Activated CD4-positive, alpha-beta T cell treated with anti-CD3 and anti-CD28 coated beads for 36 hours (primary cell): ENCODE results near the gene HOXD10. TPM values are rescaled to one million over a fixed set of nuclear protein-coding genes. Genes with fewer than 3 reads are reported as not detected.

Experiments
- ATAC-seq: fragments of 200-7000 bp; cut with Tn5 transposase; one replicate; pipeline ENCODE4 v1.10.0; 2021; ENCODE audit warnings: mild to moderate bottlenecking, moderate library complexity
- CTCF ChIA-PET: fragments of 350-600 bp; sonication (Branson Sonifier 250); formaldehyde crosslinking; loops from one replicate; lab custom pipeline; 2021; ENCODE audit warnings: antibody characterized with exemption; lab: Charles Lee
- POLR2A ChIA-PET: fragments of 350-600 bp; sonication (Branson Sonifier 250); formaldehyde crosslinking; loops from one replicate; lab custom pipeline; 2021; ENCODE audit warnings: antibody characterized with exemption, inconsistent platforms; lab: Charles Lee
- DNase-seq: peaks from one replicate; pipeline ENCODE4 v3.0.0-alpha.2; 2020
- H3K27ac Mint-ChIP-seq: one replicate; pipeline ENCODE4 v1.8.0; 2021; ENCODE audit warnings: mixed read lengths
- H3K27me3 Mint-ChIP-seq: one replicate; pipeline ENCODE4 v1.8.0; 2021; ENCODE audit warnings: mixed read lengths
- H3K36me3 Mint-ChIP-seq: one replicate; pipeline ENCODE4 v1.8.0; 2021; ENCODE audit warnings: low read depth, mixed read lengths
- H3K4me1 Mint-ChIP-seq: one replicate; pipeline ENCODE4 v1.8.0; 2021; ENCODE audit warnings: mixed read lengths
- H3K4me3 Mint-ChIP-seq: one replicate; pipeline ENCODE4 v1.8.0; 2021; ENCODE audit warnings: mild to moderate bottlenecking, moderate library complexity, mixed read lengths
- H3K9me3 Mint-ChIP-seq: one replicate; pipeline ENCODE4 v1.8.0; 2021; ENCODE audit warnings: low read depth, mixed read lengths
- intact Hi-C, 2 experiments: fragments of 100-400 bp; cut with DNase I in 1 of 2; cut with micrococcal nuclease in 1 of 2; formaldehyde crosslinking; loops; one replicate each; pipeline versions ENCODE4 v1.14.2 to v1.15.1; 2022 to 2024; cut with DNase I, micrococcal nuclease
- total RNA-seq, 2 experiments: library from RNA; stranded (reverse); gene quantifications; one replicate each; pipeline ENCODE4 v1.2.3, GENCODE V29; 2021

HOXD10 gene
- total RNA-seq, 2 experiments from 2014 or later, result not detected

DNA sequence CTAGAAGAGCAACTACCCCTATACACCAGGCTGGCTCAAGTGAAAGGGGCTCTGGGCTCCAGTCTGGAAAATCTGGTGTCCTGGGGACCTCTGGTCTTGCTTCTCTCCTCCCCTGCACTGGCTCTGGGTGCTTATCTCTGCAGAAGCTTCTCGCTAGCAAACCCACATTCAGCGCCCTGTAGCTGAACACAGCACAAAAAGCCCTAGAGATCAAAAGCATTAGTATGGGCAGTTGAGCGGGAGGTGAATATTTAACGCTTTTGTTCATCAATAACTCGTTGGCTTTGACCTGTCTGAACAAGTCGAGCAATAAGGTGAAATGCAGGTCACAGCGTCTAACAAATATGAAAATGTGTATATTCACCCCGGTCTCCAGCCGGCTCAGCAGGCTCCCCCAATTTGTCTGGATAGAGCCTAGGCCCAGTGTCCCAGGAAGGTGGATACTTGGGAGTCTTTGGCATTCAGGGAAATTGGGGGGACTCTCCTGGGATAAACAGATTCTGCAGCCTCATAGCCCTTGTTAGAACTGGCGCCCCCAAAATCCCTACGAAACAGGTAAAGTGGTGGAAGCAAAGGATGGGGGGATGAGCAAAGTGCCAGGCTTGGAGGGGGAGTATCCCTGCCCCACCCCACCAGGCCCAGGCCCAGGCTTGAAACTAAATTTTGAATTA, 32.3 kb downstream of the HOXD10 start:
- Mint-ChIP-seq H3K27ac (no peak overlapping the region), H3K27me3 (peaks cover 81% of the 10 kb centered on the region), H3K4me1 (peaks cover 6% of the 10 kb centered on the region), H3K4me3 (no peak overlapping the region), H3K36me3 (no peaks in the 10 kb centered on the region), H3K9me3 (no peaks in the 10 kb centered on the region)
- DNase-seq (no peak), ATAC-seq (no peak)
- POLR2A ChIA-PET, result no interaction called here
- CTCF ChIA-PET, result interaction anchor here (2.6 kb wide), 1 partner anchor 22 kb away, joined by 9 read pairs; no protein-coding TSS in a partner anchor
- intact Hi-C loops, result no loop called here

DNA sequence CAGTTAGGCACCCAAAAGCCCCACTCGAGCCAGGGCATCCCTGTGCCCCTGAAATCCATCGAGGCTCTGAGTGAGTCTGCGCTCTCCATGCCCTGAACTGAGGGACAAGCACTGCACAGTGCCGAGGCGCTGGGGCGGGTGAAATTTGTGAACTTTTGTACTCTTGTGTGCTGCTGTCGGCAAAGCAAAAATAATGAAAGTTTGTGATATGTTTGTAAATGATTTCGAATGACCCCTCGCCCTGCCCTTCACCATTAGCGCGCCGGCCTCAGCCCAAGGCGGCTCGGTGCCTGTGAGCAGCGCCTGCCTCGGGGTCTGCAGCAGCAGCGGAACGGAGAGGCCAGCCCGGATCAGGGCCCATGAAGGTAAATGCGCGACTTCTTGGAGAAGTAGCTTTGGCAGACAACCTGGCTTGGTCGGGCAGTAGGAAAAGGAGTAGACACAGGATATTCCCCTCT, 32.9 kb downstream of the HOXD10 start:
- no peak overlapping the region for H3K27ac Mint-ChIP-seq
- DNase-seq, result no peak
- POLR2A ChIA-PET, result no interaction called here
- ATAC-seq, result no peak
- H3K27me3 Mint-ChIP-seq, result peaks cover 81% of the 10 kb centered on the region
- CTCF ChIA-PET, result no interaction called here
- no peak overlapping the region for H3K4me3 Mint-ChIP-seq
- peaks cover 6% of the 10 kb centered on the region for H3K4me1 Mint-ChIP-seq
- intact Hi-C loops, result no loop called here
- no peaks in the 10 kb centered on the region for H3K9me3 Mint-ChIP-seq
- H3K36me3 Mint-ChIP-seq, result no peaks in the 10 kb centered on the region

DNA sequence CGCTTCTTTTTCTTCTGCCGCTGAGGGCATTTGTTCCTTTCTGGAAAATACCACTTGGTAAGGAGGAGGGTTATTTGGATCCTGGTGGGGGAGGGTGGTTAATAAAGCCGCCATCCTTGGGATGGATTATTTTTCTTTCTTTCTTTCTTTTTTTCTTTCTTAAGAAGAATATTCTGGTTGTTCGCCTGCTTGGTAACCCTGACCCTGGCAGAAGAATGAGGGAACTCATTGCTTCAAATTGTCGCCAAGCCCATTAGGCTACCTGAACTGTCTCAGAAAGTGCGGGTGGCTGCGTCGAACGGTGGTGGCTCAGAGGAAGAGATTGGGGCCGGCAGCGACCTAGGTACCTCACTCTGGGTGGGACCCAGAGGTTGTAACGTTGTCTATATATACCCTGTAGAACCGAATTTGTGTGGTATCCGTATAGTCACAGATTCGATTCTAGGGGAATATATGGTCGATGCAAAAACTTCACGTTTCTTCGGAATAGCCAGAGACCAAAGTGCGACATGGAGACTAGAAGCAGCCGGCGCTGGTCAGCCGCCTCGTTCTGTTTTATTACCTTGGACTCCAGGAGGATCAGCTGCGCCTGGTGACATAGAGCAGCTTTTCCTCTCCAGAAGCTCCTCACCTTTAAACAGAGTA, 33.5 kb downstream of the HOXD10 start:
- intact Hi-C loops, result no loop called here
- H3K27ac Mint-ChIP-seq, result no peak overlapping the region
- no peak overlapping the region for H3K4me3 Mint-ChIP-seq
- DNase-seq (no peak), ATAC-seq (no peak)
- H3K4me1 Mint-ChIP-seq, result peaks cover 6% of the 10 kb centered on the region
- peaks cover 79% of the 10 kb centered on the region for H3K27me3 Mint-ChIP-seq
- ChIA-PET CTCF (interaction anchor here (0.8 to 1.7 kb wide), 2 partner anchors 28 to 305 kb away, joined by 3 to 8 read pairs; no protein-coding TSS in a partner anchor), POLR2A (no interaction called here)
- H3K36me3 Mint-ChIP-seq, result no peaks in the 10 kb centered on the region
- no peaks in the 10 kb centered on the region for H3K9me3 Mint-ChIP-seq

DNA sequence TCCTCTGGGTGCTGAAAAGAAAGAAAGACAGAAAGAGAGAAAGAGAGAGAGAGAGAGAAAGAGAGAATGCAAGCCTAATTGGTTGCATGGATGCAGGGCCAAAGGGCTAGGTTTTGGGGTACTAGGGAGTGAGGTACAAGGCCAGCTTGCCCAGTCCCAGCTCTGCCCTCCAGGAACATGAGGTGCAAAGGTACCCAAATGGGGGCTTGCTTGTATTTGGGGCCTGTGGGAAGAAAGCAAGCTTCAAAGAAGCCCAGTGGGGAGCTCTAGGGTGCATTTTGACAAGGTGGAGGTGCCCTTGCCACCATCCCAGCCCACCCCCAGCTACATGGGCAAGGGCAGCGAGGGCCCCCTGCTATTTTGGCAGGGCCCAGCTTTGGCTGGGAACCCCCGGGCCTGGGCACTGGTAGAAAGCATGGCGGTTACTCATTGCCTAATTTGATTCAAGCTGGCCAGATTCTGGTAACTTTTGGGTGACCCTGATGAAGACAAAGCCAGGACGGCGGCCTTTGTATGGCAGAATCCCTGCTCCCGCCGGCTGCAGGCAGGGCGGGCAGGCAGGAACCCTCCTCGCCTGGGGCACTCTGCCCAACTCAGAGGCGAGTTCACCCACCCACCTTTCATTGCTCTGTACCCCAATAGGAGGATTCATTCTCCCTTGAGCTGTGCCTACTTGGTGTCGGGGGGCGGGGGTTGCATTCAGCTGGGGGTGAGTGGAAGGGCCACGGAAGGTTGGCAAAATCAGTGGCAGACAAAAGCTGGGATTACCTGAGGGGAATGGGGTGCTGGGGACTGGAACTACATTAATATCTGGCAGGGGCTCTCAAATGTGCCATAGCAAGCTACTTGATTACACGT, 34.2 kb downstream of the HOXD10 start:
- Mint-ChIP-seq H3K27ac (no peak overlapping the region), H3K9me3 (no peaks in the 10 kb centered on the region), H3K27me3 (peaks cover 80% of the 10 kb centered on the region), H3K36me3 (no peaks in the 10 kb centered on the region), H3K4me1 (peaks cover 6% of the 10 kb centered on the region), H3K4me3 (no peak overlapping the region)
- CTCF ChIA-PET, result interaction anchor here (0.7 to 1.7 kb wide), 6 partner anchors 8 to 305 kb away, joined by 3 to 8 read pairs (median 4); no protein-coding TSS in a partner anchor
- intact Hi-C loops, result no loop called here
- ATAC-seq, result no peak
- no peak for DNase-seq
- POLR2A ChIA-PET, result no interaction called here

DNA sequence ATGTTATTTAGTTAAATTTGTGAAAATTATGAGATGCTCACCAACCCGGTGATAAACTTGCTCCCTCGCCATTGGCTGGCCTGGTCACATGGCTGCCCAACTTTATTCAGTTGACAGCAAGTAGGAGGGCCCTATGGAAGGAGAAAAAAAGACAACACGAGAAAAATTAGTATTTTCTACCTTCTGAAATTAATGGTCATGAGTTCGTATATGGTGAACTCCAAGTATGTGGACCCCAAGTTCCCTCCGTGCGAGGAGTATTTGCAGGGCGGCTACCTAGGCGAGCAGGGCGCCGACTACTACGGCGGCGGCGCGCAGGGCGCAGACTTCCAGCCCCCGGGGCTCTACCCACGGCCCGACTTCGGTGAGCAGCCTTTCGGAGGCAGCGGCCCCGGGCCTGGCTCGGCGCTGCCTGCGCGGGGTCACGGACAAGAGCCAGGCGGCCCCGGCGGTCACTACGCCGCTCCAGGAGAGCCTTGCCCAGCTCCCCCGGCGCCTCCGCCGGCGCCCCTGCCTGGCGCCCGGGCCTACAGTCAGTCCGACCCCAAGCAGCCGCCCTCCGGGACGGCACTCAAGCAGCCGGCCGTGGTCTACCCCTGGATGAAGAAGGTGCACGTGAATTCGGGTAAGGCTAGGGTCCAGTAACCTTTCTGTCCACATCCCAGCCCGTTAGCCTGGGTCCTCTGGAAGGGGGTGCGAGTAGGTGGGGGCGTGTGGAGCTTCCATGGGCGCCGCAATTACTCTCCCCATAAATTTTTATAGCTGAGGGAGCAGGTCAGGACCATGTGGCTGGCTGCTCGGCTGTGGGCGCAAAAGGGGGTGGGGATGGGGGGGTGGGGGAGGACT, 35.1 kb downstream of the HOXD10 start, which contains the start of gene HOXD4:
Gene HOXD4, plus strand, starts transcription at position 109 of the 846 bp plus-strand sequence. Its CDS starts 84 bp downstream, at position 193.
- no peak within 1 kb of the TSS for H3K4me3 Mint-ChIP-seq
- POLR2A ChIA-PET, result no interaction called here
- CTCF ChIA-PET, result interaction anchor here (0.6 to 1.7 kb wide), 7 partner anchors 9 to 1051 kb away, joined by 3 to 8 read pairs (median 3); no protein-coding TSS in a partner anchor
- peaks cover 78% of the 10 kb centered on the region for H3K27me3 Mint-ChIP-seq
- H3K9me3 Mint-ChIP-seq, result no peaks in the 10 kb centered on the region
- intact Hi-C loops, result no loop called here
- no peak within 1 kb of the TSS for H3K27ac Mint-ChIP-seq
- no peaks in the 10 kb centered on the region for H3K36me3 Mint-ChIP-seq
- ATAC-seq (no peak), DNase-seq (no peak)
- H3K4me1 Mint-ChIP-seq, result peaks cover 6% of the 10 kb centered on the region

DNA sequence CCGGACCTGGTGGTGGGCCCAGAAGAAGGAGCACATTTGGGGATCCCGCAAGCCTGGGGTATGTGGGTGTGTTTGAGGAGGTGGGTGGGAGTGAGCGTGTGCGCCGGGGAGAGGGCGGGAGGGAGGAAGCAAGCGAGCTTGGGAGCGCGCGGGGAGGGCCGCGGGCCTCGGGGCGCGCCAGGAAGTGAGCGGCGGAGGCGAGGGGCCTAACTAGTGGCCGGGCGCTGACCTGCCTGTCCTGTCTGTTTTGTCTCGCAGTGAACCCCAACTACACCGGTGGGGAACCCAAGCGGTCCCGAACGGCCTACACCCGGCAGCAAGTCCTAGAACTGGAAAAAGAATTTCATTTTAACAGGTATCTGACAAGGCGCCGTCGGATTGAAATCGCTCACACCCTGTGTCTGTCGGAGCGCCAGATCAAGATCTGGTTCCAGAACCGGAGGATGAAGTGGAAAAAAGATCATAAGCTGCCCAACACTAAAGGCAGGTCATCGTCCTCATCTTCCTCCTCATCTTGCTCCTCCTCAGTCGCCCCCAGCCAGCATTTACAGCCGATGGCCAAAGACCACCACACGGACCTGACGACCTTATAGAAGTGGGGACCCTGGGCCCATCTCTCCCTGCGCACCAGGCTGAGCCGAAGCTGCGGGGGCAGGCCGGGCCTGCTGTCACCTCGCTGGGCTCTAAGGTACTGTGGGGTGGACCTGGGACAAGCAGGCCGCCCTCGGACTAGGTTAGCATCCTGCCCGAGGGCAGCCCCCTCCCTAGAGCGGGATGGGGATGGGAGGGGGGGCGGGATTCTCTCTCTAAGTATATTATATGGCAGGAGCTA, 36.0 kb downstream of the HOXD10 start:
- ChIA-PET CTCF (interaction anchor here (0.6 to 1.1 kb wide), 4 partner anchors 8 to 1051 kb away, joined by 3 to 4 read pairs (median 3); no protein-coding TSS in a partner anchor), POLR2A (no interaction called here)
- intact Hi-C loops, result no loop called here
- Mint-ChIP-seq H3K4me3 (no peak overlapping the region), H3K27ac (no peak overlapping the region), H3K27me3 (peaks cover 74% of the 10 kb centered on the region), H3K36me3 (no peaks in the 10 kb centered on the region), H3K4me1 (peaks cover 8% of the 10 kb centered on the region), H3K9me3 (no peaks in the 10 kb centered on the region)
- DNase-seq, result no peak
- ATAC-seq, result no peak

DNA sequence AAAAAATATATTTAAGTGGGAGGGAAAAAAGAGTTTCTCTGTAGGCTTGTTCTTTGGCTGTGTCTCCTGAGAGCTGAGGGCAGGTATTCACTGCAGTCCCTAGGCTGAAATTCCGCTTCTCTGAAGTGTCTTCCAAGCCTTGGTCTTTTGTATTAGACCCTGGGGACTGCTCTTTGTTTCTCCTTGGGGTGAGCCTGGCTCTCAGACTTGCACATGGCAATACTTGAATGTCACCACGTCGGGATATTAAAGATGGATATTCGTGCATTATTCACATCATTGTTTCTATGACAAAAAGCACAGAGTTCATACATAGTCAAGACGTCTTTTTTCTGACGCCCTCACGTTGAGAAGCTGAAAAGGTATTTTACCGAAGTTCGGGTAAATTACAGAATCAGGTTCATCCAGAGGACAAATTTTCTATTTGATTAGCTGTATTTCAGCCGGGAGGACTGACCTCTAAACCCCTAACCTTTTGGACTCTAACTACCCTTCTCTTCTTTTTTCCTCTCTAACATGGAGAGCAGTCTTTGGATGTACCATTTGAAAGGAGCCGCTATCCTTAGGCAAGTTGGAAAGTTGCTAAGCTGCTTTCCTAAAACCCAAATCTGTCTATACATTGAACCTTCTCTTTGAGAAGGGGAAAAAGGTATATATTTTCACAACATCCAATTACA, 38.1 kb downstream of the HOXD10 start:
- intact Hi-C loops, result no loop called here
- ATAC-seq, result no peak
- Mint-ChIP-seq H3K27me3 (peaks cover 66% of the 10 kb centered on the region), H3K9me3 (no peaks in the 10 kb centered on the region), H3K4me3 (no peak overlapping the region), H3K36me3 (no peaks in the 10 kb centered on the region), H3K4me1 (peaks cover 11% of the 10 kb centered on the region), H3K27ac (no peak overlapping the region)
- no peak for DNase-seq
- CTCF ChIA-PET, result interaction anchor here (0.5 to 3.4 kb wide), 9 partner anchors 10 to 1279 kb away, joined by 3 to 12 read pairs (median 4); no protein-coding TSS in a partner anchor
- POLR2A ChIA-PET, result no interaction called here

DNA sequence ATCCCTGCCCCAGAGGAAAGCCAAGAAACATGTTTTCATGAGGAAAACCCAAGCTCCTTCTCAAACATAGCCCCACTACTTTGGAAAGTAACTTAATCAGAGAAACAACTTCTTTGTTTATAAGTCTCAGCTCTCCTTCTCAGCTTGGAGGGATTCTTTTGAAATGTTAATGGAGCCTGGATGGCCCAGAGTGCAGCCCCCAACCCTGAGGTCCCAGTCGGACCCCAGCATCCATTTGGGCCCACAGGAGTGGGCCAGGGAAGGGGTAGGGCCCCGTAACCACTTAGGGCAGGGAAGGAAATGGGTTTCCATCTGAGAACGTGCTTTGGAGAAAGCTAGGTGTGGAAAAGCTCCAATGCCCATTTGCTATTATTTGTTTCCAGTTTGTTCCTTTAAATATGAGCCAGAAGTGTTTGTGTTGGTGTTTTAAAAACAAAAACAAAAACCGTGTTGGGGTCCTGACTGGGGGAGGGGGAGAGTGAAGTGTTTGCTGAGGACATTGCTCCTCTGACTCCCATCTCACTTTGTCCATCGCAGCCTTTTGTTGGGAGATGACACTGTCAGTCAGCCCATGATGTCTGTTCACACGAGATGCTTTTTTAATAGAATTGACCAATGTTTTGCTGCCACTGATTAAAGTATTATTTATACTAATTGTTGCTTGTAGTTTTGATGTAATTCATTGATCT, 38.9 kb downstream of the HOXD10 start:
- intact Hi-C loops, result no loop called here
- H3K9me3 Mint-ChIP-seq, result no peaks in the 10 kb centered on the region
- peaks cover 13% of the 10 kb centered on the region for H3K4me1 Mint-ChIP-seq
- no peak overlapping the region for H3K27ac Mint-ChIP-seq
- no peak for ATAC-seq
- no peak overlapping the region for H3K4me3 Mint-ChIP-seq
- ChIA-PET POLR2A (no interaction called here), CTCF (interaction anchor here (0.6 to 3.4 kb wide), 5 partner anchors 9 to 1278 kb away, joined by 3 to 12 read pairs (median 4); no protein-coding TSS in a partner anchor)
- H3K27me3 Mint-ChIP-seq, result peaks cover 64% of the 10 kb centered on the region
- no peak for DNase-seq
- H3K36me3 Mint-ChIP-seq, result no peaks in the 10 kb centered on the region

DNA sequence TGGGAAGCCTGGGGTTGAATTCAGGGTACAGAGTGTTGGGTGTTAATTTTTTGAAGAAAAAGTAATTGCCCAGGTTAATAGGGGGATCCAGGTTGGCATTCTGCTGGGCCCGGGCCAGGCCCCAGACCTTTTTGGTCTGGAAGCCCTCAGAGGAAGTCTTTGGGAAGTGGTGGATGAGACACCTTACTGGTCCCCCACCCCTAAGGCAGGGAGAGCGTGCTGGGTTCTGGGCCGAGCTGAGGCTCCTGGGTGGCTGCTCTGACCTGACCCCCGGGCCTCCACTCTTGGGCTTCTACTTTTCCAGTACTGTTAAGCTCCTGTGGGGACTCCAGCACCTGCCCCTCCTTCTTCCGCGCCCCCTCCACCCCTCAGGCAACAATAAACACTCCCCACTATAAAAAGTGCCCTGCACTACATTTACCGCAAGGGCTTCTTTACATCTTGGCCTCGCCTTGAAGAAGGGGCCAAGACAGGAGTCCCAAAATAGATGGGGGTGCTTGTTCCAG, 39.8 kb downstream of the HOXD10 start:
- intact Hi-C loops, result no loop called here
- no peak overlapping the region for H3K4me3 Mint-ChIP-seq
- ATAC-seq (no peak), DNase-seq (no peak)
- ChIA-PET POLR2A (no interaction called here), CTCF (interaction anchor here (1.8 to 3.4 kb wide), 2 partner anchors 16 to 30 kb away, joined by 7 to 12 read pairs; no protein-coding TSS in a partner anchor)
- peaks cover 63% of the 10 kb centered on the region for H3K27me3 Mint-ChIP-seq
- no peaks in the 10 kb centered on the region for H3K9me3 Mint-ChIP-seq
- no peak overlapping the region for H3K27ac Mint-ChIP-seq
- peaks cover 13% of the 10 kb centered on the region for H3K4me1 Mint-ChIP-seq
- H3K36me3 Mint-ChIP-seq, result no peaks in the 10 kb centered on the region
